HepG2 (cell line): ENCODE data around the gene SRSF2. TPM values are rescaled to one million over a fixed set of nuclear protein-coding genes. Genes with fewer than 3 reads are reported as not detected.

Experiments
- ELF1 ChIP-seq: sonication (generic); formaldehyde crosslinking; IDR thresholded peaks from 2 replicates; pipeline ENCODE4 v1.4.0; 2020; ENCODE audit warnings: missing genetic modification reagents
- NFIB ChIP-seq: sonication (generic); formaldehyde crosslinking; IDR thresholded peaks from 2 replicates; pipeline ENCODE4 v1.9.0; 2021; ENCODE audit warnings: missing genetic modification reagents, mild to moderate bottlenecking, borderline replicate concordance
- RAD21 ChIP-seq: fragments of 450-650 bp; formaldehyde crosslinking; IDR thresholded peaks from 2 replicates; pipeline ENCODE4 v1.5.0; 2020; ENCODE audit warnings: mild to moderate bottlenecking
- STAG1 ChIP-seq: sonication (generic); formaldehyde crosslinking; IDR thresholded peaks from 2 replicates; pipeline ENCODE4 v1.4.0; 2020; ENCODE audit warnings: missing genetic modification reagents
- TGIF2 ChIP-seq: IDR thresholded peaks from 2 replicates; pipeline ENCODE4 v1.6.1; 2016; ENCODE audit warnings: control low read depth, missing compliant biosample characterization
- THYN1 ChIP-seq: sonication (generic); formaldehyde crosslinking; IDR thresholded peaks from 2 replicates; pipeline ENCODE4 v1.8.1; 2023; ENCODE audit warnings: low read depth, mild to moderate bottlenecking, moderate library complexity, missing genetic modification reagents, borderline replicate concordance
- TRIM24 ChIP-seq: sonication (generic); formaldehyde crosslinking; IDR thresholded peaks from 2 replicates; pipeline ENCODE4 v1.8.0; 2022; ENCODE audit warnings: mild to moderate bottlenecking, missing genetic modification reagents
- WIZ ChIP-seq: sonication (generic); formaldehyde crosslinking; IDR thresholded peaks from 2 replicates; pipeline ENCODE4 v1.5.1; 2020; ENCODE audit warnings: mild to moderate bottlenecking, missing genetic modification reagents
- ZBTB14 ChIP-seq: sonication (generic); formaldehyde crosslinking; IDR thresholded peaks from 2 replicates; pipeline ENCODE4 v1.4.0; 2020; ENCODE audit warnings: missing genetic modification reagents
- ZBTB20 ChIP-seq: sonication (generic); formaldehyde crosslinking; IDR thresholded peaks from 2 replicates; pipeline ENCODE4 v1.8.1; 2023; ENCODE audit warnings: missing genetic modification reagents, low read depth, mild to moderate bottlenecking, borderline replicate concordance
- ZBTB3 ChIP-seq: sonication (generic); formaldehyde crosslinking; IDR thresholded peaks from 2 replicates; pipeline ENCODE4 v1.4.0; 2020; ENCODE audit warnings: low read depth, mild to moderate bottlenecking, moderate library complexity, missing genetic modification reagents, borderline replicate concordance
- ZBTB34 ChIP-seq: sonication (generic); formaldehyde crosslinking; IDR thresholded peaks from 2 replicates; pipeline ENCODE4 v1.8.0; 2022; ENCODE audit warnings: mild to moderate bottlenecking, missing genetic modification reagents
- ZHX1 ChIP-seq: sonication (generic); formaldehyde crosslinking; IDR thresholded peaks from 2 replicates; pipeline ENCODE4 v1.8.1; 2022; ENCODE audit warnings: low read depth, mild to moderate bottlenecking, missing genetic modification reagents
- ZNF136 ChIP-seq: sonication (generic); formaldehyde crosslinking; IDR thresholded peaks from 2 replicates; pipeline ENCODE4 v1.8.1; 2022; ENCODE audit warnings: low read depth, mild to moderate bottlenecking, moderate library complexity, missing genetic modification reagents
- ZNF17 ChIP-seq: sonication (generic); formaldehyde crosslinking; IDR thresholded peaks from 2 replicates; pipeline ENCODE4 v1.5.0; 2020; ENCODE audit warnings: mild to moderate bottlenecking, missing genetic modification reagents
- ZNF256 ChIP-seq: sonication (generic); formaldehyde crosslinking; conservative IDR thresholded peaks from 2 replicates; pipeline ENCODE4 v1.4.0; 2020; ENCODE audit warnings: missing genetic modification reagents
- ZNF317 ChIP-seq: sonication (generic); formaldehyde crosslinking; IDR thresholded peaks from 2 replicates; pipeline ENCODE4 v1.5.0; 2020; ENCODE audit warnings: mild to moderate bottlenecking, missing genetic modification reagents
- ZNF770 ChIP-seq: sonication (generic); formaldehyde crosslinking; IDR thresholded peaks from 2 replicates; pipeline ENCODE4 v1.5.0; 2020; ENCODE audit warnings: mild to moderate bottlenecking, missing genetic modification reagents
- polyA plus RNA-seq, 8 experiments: library from polyadenylated mRNA; depleted of rRNA in 3 of 8; stranded (reverse) in 7 of 8; unstranded in 1 of 8; fragments of >200 nt; fragmentation: Illumina TruSeq in 4 of 8; extraction: Trizol in 4 of 8; gene quantifications; 2 replicates each; pipeline versions ENCODE4 v1.2.1 to v1.2.3, GENCODE V29; 2011 to 2016; ENCODE audit warnings: low read depth in 4 of 8, missing spikeins in 1 of 8, mixed read lengths in 1 of 8; ENCODE audit not compliant: insufficient read depth in 1 of 8
- total RNA-seq, 5 experiments: library from RNA; depleted of rRNA; stranded (reverse); fragments of >200 nt; fragmentation: Illumina TruSeq; extraction: Trizol; gene quantifications; 2 replicates each; pipeline ENCODE4 v1.2.3, GENCODE V29; 2016; ENCODE audit warnings: low read depth in 1 of 5
- TF ChIP-seq, protein P1 (sequence below): sonication (generic); formaldehyde crosslinking; IDR thresholded peaks from 2 replicates; pipeline ENCODE4 v1.4.0; 2020; ENCODE audit warnings: mild to moderate bottlenecking, missing genetic modification reagents

Gene SRSF2
- total and polyA plus RNA-seq, 2 of the 13 experiments (the other 11 are each of a cell fraction or from before 2014, with no cell fraction given): 306 to 319 TPM

GRCh38 chr17:76737676-76738467, 741 bp upstream of the SRSF2 start, which contains the start of gene MFSD11 (continued):
- TF ChIP-seq ZNF17 (CRISPR knock-in tag): no peak
- TF ChIP-seq ZHX1 (CRISPR knock-in tag): no peak
- TF ChIP-seq ZBTB34 (CRISPR knock-in tag): no peak; the same call in 1 of the 2 replicates
- no peak for TF ChIP-seq ZNF317 (CRISPR knock-in tag)
- no peak for TF ChIP-seq THYN1
- no peak; the same call in 1 of the 2 replicates for TF ChIP-seq RAD21 (CRISPR knock-in tag)
- no peak for TF ChIP-seq ZBTB3 (CRISPR knock-in tag)
- no peak for TF ChIP-seq TRIM24
- TF ChIP-seq, protein P1, sequence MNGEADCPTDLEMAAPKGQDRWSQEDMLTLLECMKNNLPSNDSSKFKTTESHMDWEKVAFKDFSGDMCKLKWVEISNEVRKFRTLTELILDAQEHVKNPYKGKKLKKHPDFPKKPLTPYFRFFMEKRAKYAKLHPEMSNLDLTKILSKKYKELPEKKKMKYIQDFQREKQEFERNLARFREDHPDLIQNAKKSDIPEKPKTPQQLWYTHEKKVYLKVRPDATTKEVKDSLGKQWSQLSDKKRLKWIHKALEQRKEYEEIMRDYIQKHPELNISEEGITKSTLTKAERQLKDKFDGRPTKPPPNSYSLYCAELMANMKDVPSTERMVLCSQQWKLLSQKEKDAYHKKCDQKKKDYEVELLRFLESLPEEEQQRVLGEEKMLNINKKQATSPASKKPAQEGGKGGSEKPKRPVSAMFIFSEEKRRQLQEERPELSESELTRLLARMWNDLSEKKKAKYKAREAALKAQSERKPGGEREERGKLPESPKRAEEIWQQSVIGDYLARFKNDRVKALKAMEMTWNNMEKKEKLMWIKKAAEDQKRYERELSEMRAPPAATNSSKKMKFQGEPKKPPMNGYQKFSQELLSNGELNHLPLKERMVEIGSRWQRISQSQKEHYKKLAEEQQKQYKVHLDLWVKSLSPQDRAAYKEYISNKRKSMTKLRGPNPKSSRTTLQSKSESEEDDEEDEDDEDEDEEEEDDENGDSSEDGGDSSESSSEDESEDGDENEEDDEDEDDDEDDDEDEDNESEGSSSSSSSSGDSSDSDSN (CRISPR knock-in tag): 0 out of 2 replicates have a peak, but pooled peaks have one; percentile 16
- 0 out of 2 replicates have a peak, but pooled peaks have one; percentile 17 for TF ChIP-seq ZNF256 (CRISPR knock-in tag)
- no peak; the same call in 1 of the 2 replicates for TF ChIP-seq WIZ
- no peak for TF ChIP-seq ZNF136 (CRISPR knock-in tag)
- TF ChIP-seq ELF1: peak; percentile 44; the same call in 1 of the 2 replicates
- peak; percentile 67 for TF ChIP-seq ZBTB14 (CRISPR knock-in tag)
- TF ChIP-seq NFIB (CRISPR knock-in tag): no peak
- 0 out of 2 replicates have a peak, but pooled peaks have one; percentile 2 for TF ChIP-seq STAG1 (CRISPR knock-in tag)
- TF ChIP-seq ZBTB20 (CRISPR knock-in tag): peak; percentile 35; the same call in 1 of the 2 replicates
- no peak; the same call in 1 of the 2 replicates for TF ChIP-seq ZNF770 (CRISPR knock-in tag)
- peak; percentile 23 for TF ChIP-seq TGIF2
